Type B pancreatic cell (in vitro differentiated cells): Measurements from ENCODE around the gene ZNF516. TPM values are rescaled to one million over a fixed set of nuclear protein-coding genes. Genes with fewer than 3 reads are reported as not detected.

Source experiments
- DNase-seq: peaks from one replicate; pipeline ENCODE4 v3.0.0; 2021; ENCODE audit warnings: mixed read lengths; ENCODE audit not compliant: unreplicated experiment; ENCODE audit errors: extremely low spot score
- H3K27ac Mint-ChIP-seq: 2 replicates; pipeline ENCODE4 v1.8.0; 2021; ENCODE audit warnings: mild to moderate bottlenecking, mixed read lengths
- H3K27me3 Mint-ChIP-seq: 2 replicates; pipeline ENCODE4 v1.8.0; 2021; ENCODE audit warnings: mixed read lengths
- H3K36me3 Mint-ChIP-seq: 2 replicates; pipeline ENCODE4 v1.8.0; 2021; ENCODE audit warnings: mixed read lengths
- H3K4me1 Mint-ChIP-seq: one replicate; pipeline ENCODE4 v1.8.0; 2021; ENCODE audit warnings: mixed read lengths; ENCODE audit not compliant: unreplicated experiment
- H3K4me3 Mint-ChIP-seq: 2 replicates; pipeline ENCODE4 v1.8.0; 2021; ENCODE audit warnings: mild to moderate bottlenecking, mixed read lengths
- H3K9me3 Mint-ChIP-seq: 2 replicates; pipeline ENCODE4 v1.8.0; 2021; ENCODE audit warnings: mixed read lengths
- total RNA-seq: library from RNA; stranded (reverse); gene quantifications from 2 replicates; pipeline ENCODE4 v1.2.1, GENCODE V29; 2021; ENCODE audit warnings: low replicate concordance
- TF ChIP-seq, protein P1 (sequence below): fragments of 200-600 bp; sonication (generic); conservative IDR thresholded peaks from 2 replicates; pipeline ENCODE4 v1.5.0; 2021; ENCODE audit warnings: antibody characterized with exemption, mild to moderate bottlenecking

ZNF516 gene
- total RNA-seq, 1 donor from 2014 or later, result 71.2 TPM

- Mint-ChIP-seq H3K4me1 (peaks cover 65% of the 10 kb centered on the region), H3K27ac (no peak overlapping the region), H3K4me3 (peak overlapping the region; percentile 39), H3K36me3 (peaks cover 12% of the 10 kb centered on the region), H3K27me3 (no peaks in the 10 kb centered on the region), H3K9me3 (no peaks in the 10 kb centered on the region)
- DNase-seq, result no peak
- TF ChIP-seq, protein P1, sequence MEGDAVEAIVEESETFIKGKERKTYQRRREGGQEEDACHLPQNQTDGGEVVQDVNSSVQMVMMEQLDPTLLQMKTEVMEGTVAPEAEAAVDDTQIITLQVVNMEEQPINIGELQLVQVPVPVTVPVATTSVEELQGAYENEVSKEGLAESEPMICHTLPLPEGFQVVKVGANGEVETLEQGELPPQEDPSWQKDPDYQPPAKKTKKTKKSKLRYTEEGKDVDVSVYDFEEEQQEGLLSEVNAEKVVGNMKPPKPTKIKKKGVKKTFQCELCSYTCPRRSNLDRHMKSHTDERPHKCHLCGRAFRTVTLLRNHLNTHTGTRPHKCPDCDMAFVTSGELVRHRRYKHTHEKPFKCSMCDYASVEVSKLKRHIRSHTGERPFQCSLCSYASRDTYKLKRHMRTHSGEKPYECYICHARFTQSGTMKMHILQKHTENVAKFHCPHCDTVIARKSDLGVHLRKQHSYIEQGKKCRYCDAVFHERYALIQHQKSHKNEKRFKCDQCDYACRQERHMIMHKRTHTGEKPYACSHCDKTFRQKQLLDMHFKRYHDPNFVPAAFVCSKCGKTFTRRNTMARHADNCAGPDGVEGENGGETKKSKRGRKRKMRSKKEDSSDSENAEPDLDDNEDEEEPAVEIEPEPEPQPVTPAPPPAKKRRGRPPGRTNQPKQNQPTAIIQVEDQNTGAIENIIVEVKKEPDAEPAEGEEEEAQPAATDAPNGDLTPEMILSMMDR, result no peak
Observed at GRCh38 chr18:76443519-76444445, 51.3 kb downstream of the ZNF516 start.

DNA sequence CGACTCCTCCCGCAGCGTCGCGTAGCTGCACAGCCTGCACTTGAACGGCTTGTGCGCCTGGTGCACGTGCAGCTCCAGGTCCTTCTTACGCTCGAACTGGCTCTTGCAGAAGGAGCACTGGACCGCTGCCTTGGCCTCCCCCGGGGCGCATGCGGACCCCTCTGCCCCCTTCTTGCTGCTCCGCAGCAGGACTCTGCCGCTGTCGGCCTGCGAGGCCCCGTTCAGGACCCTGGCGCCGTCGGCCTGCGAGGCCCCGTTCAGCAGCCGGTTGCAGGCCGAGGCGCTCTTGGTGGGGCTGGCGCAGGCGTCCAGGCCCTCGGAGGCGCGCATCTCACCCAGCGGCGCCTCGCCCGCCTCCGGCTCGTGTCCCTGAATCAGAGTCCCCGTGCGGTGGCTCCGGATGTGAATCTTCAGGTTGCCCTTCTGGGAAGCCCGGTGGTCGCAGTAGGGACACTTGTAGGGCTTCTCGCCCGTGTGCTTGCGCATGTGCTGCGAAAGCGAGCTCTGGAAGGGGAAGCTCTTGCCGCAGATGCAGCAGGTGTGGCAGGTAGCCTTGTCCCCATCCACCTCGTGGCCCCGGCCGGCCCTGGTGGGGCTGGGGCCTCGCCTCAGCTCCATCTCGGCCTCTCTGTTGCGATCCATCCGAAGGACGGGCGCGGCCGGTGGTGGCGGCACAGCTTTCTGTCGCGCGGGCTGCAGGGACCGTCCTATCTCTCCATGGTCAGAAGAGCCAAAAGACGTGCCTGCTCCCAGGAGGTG lies 52.5 kb downstream of the ZNF516 start:
- H3K27ac Mint-ChIP-seq, result no peak overlapping the region
- no peak for DNase-seq
- TF ChIP-seq, protein P1, result no peak
- H3K36me3 Mint-ChIP-seq, result peaks cover 17% of the 10 kb centered on the region
- H3K27me3 Mint-ChIP-seq, result no peaks in the 10 kb centered on the region
- no peaks in the 10 kb centered on the region for H3K9me3 Mint-ChIP-seq
- no peak overlapping the region for H3K4me3 Mint-ChIP-seq
- H3K4me1 Mint-ChIP-seq, result peaks cover 67% of the 10 kb centered on the region

DNA sequence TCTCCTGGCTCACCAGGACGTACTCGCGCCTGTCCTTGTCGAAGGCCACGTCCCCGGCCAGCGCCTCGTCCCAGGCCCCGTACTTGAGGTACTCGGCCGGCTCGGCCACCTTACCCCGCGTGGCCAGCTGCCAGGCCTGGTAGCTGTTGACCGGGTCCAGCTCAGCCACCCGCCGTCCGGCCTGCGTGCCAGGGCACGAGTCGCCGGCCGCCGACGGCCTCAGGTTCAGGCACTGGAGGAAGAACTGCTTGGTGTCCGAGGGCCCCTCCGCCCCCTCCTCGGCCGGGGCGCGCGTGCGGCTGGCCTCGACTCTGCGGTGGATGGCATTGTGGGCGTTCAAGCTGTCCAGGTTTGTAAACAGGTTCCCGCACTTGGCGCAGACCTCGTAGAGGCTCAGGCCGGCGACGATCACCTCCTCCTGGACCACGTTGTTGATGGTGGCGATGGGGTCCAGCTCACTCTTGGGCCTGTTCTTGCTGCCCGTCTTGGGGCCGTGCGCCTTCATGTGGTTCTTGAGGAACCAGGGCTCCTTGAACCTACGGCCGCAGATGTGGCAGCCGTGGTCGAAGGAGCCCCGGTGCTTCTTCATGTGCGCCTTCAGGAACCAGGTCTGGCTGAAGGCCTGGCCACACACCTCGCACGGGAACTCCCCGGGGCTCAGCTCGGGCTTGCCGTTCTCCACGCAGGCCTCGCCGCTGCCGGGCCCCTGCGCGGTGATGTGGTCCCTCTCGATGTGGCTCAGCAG lies 53.2 kb downstream of the ZNF516 start:
- no peak for DNase-seq
- Mint-ChIP-seq H3K36me3 (peaks cover 24% of the 10 kb centered on the region), H3K27ac (no peak overlapping the region), H3K4me3 (no peak overlapping the region), H3K4me1 (peaks cover 64% of the 10 kb centered on the region), H3K9me3 (no peaks in the 10 kb centered on the region), H3K27me3 (no peaks in the 10 kb centered on the region)
- TF ChIP-seq, protein P1, result no peak

GRCh38 chr18:76441002-76441667 lies 53.9 kb downstream of the ZNF516 start:
- Mint-ChIP-seq H3K9me3 (no peaks in the 10 kb centered on the region), H3K4me1 (peaks cover 60% of the 10 kb centered on the region)

More at GRCh38 chr18:76441002-76441667, 53.9 kb downstream of the ZNF516 start:
- Mint-ChIP-seq H3K4me3 (no peak overlapping the region), H3K27ac (no peak overlapping the region), H3K27me3 (no peaks in the 10 kb centered on the region), H3K36me3 (peaks cover 24% of the 10 kb centered on the region)
- DNase-seq, result no peak
- TF ChIP-seq, protein P1, result no peak
